G401.6 (cell line): Measurements from ENCODE around the gene SCYL3.
"Not testable (repeated sequence)": the region's sequence is repeated elsewhere in the genome, so short reads cannot be mapped to it uniquely, and the experiment has no call there.

Experiments used
- FAIRE-seq: peaks from 2 replicates; lab custom pipeline; 2012; peaks lifted over from hg19 to GRCh38; lab: Jason Lieb, UNC

The SCYL3 gene

GRCh38 chr1:169899519-169900217, 6.0 kb upstream of the SCYL3 start:
- no peak for FAIRE-seq

- FAIRE-seq, result no peak
Measured at GRCh38 chr1:169896013-169896412, 2.3 kb upstream of the SCYL3 start.

- FAIRE-seq, result no peak
Measured at GRCh38 chr1:169894424-169895145, 889 bp upstream of the SCYL3 start.

GRCh38 chr1:169892927-169893644, 610 bp downstream of the SCYL3 start:
- FAIRE-seq, result no peak

- FAIRE-seq, result no peak
Measured at GRCh38 chr1:169892176-169892926, 1.3 kb downstream of the SCYL3 start.

GRCh38 chr1:169891539-169891885, 2.2 kb downstream of the SCYL3 start:
- no peak for FAIRE-seq

DNA sequence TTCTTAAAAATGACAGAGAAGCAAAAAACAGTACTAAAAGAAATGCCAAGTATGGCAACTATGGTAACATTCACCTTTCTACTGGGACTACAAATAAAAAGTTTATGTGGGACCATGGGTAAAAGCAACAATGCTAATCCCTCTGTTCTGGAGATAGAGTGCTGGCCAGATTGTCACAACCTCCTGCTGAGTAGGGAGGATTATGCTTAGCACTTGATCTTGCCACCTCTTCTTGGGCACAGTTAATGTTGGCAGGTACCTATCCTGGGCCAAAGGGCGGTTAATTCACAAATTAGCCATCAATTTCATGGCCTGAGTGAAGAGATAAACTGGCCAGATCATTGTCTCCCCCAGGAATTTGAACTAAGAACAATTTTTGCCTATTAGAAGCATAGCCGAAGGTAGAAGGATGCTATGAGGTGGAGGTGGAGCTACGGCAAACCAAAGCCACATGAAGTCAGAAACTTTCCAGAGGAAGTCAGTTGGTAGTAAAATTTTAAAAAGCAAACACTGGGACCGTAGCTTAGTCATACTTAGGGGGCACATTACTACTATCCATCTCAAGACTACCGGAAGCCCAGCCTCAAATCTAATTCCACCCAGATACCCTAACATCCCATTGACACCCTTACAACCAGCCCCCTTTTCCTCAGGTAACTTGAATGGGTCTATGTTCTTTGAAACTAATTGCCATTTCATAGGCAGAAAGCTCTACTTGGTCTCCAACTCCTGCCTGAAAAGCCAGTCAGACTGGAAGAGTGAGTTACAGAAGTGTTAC, 2.7 kb downstream of the SCYL3 start:
- no peak for FAIRE-seq

DNA sequence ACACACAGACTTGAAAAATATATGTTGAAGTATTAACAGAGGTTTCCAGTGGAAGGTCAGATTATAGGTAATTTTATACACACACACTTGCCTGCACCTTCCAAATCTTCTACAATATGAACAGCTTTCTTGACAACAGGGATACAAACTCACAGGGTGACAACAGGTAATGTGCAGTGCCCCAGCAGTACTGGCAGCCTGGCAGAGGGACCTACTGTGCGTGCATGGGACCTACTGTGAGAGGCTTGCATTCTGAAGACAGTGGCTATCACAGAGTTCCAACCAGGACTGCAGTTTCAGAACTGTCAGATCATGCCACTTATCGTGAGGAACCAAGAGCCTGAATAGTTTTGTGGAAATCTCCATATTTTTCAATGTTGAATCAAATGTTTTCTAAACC, 3.8 kb downstream of the SCYL3 start:
- no peak for FAIRE-seq

DNA sequence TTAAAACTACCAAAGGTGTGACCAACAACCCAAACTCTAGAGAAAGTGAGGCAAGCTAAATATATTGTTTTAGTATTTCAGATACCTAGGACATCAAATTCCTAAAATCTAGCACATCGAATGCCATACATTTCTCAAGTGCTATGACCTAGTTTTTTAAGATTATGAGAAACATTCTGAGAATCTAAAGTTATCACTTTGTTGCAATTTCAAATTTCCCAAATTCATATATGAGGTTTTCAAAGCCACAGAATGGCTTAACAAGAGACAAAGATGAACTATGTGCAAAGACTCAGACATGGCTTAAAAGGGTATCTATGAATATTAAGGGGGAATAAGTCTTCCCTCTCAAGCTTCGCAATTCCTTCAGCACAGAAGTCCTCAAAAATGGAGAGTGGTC, 6.8 kb downstream of the SCYL3 start:
- no peak for FAIRE-seq

- no peak for FAIRE-seq
Measured at GRCh38 chr1:169886422-169886821, 7.3 kb downstream of the SCYL3 start.

- no peak for FAIRE-seq
Measured at GRCh38 chr1:169885207-169885606, 8.5 kb downstream of the SCYL3 start.

GRCh38 chr1:169884634-169885033, 9.1 kb downstream of the SCYL3 start:
- FAIRE-seq, result no peak

- no peak for FAIRE-seq
Measured at GRCh38 chr1:169882039-169882511, 11.6 kb downstream of the SCYL3 start.

DNA sequence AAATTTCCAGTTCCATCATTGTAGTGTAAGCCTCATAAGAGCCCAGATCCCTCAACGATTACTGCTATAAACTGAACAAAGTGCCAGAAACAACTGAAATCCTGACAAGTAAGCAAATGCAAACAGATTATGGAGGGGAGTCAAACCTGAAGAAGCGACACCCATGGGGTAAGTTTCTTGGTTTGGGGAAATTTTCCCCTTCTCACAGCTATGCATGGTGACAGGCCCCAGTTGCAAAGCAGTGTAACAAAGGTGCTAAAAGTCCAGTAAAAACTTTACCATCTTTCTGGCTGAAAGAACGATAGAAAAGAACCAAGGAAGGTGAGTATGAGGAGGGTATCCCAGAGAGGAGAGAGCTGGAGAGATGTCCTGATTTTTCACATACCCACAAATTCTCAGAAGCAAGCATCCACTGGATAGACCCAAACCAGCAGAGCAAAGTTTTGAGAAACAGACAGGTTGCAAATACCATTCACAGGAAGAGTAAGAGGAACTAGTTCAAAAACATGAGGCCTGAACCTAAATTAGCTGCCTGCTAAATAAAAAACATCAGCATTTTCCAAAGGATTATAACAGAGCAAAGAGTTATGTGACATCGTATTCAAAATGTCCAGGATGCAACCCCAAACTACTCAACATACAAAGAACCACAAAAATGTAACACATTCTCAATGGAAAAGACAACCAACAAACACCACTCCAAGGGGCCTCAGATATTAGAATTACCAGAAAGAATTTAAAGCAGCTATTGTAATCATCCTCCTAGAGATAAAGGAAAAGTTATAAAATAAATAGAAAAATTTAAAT, 14.5 kb downstream of the SCYL3 start:
- FAIRE-seq, result no peak

DNA sequence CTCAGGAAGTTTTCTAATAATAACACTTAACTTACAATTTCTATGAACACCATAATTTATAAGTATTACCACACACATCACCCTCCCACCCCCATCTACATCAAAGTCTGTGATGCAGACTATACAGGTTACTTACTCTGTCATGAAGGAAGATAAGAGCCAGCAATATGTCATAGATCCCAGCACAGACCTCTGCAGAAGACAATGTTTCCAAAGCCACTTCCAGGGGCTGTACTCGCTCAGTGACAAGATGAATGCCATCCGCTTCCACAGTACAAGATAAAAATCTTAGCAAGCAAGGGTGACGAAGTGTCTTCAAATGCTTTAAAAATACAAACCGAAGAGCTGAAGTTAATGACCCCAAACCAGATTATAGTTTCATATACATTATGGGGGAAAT, 15.2 kb downstream of the SCYL3 start:
- no peak for FAIRE-seq

GRCh38 chr1:169877800-169878491, 15.8 kb downstream of the SCYL3 start:
- no peak for FAIRE-seq

GRCh38 chr1:169874229-169874628, 19.5 kb downstream of the SCYL3 start:
- no peak for FAIRE-seq

DNA sequence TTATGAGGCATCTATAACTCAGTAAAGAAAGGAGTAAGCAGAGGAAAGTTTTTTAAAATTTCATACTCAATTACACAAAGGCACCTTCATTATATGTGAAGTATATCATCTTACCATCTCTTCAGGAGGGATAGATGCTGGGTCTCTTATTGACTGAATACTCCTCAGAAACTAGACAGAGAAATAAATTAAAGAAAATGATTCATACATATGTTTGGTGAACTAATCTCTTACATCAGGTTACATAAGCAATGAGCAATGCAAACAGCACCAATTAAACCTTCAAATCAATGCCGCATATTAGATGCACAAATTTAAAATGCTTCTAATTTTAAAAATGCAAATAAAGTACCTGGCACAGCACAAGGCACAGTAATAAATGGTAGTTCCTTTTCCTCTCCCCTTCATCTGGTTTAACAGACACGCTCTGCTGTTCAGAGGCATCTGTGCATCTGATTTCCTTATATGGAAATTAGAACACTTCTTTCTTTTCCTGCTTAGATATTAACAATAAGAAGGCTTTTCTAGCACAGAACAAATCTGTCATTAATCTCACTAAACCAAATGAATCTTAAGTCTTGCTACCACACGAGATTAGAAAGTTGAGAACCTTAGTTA, 20.0 kb downstream of the SCYL3 start:
- FAIRE-seq, result no peak

DNA sequence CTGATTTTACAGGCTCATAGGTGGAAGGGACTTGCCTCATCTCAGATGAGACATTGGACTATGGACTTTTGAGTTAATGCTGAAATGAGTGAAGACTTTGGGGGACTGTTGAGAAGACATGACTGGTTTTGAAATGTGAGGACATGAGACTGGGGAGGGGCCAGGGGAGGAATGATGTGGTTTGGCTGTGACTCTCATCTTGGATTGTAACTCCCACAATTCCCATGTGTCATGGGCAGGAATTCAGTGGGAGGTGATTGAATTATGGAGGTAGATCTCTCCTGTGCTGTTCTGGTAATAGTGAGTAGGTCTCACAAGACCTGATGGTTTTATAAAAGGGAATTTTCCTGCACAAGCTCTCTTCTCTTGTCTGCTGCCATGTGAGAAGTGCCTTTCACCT, 20.8 kb downstream of the SCYL3 start:
- no peak for FAIRE-seq

DNA sequence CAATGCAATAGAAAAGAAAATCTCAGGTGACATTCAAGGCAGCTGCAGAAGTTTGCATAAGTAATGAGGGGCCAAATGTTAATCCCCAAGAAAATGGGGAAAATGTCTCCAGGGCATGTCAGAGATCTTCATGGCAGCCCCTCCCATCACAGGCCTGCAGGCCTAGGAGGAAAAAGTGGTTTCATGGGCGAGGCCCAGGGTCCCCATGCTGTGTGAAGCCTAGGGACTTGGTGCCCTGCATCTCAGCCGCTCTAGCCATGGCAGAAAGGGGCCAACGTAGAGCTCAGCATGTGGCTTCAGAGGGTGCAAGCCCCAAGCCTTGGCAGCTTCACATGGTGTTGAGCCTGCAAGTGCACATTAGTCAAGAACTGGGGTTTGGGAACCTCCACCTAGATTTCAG, 21.7 kb downstream of the SCYL3 start:
- FAIRE-seq, result not testable (repeated sequence)
